Superior temporal gyrus (tissue), 1 donor: ENCODE measurements around the gene TTN.
"Not testable (repeated sequence)": the region's sequence is repeated elsewhere in the genome, so short reads cannot be mapped to it uniquely, and the experiment has no call there.

Experiments
- DNase-seq: peaks from one replicate; pipeline ENCODE4 v3.0.0-alpha.2; 2016; ENCODE audit errors: extremely low spot score

TTN gene

GRCh38 chr2:178658480-178658879 is 148.7 kb downstream of the TTN start:
- DNase-seq: not testable (repeated sequence)

- no peak for DNase-seq
Measured at GRCh38 chr2:178650554-178650953, 156.7 kb downstream of the TTN start.

GRCh38 chr2:178644919-178645318 is 162.3 kb downstream of the TTN start:
- no peak for DNase-seq

GRCh38 chr2:178641498-178641897 is 165.7 kb downstream of the TTN start:
- DNase-seq: no peak

- DNase-seq: no peak
Measured at GRCh38 chr2:178635897-178636296, 171.3 kb downstream of the TTN start.

GRCh38 chr2:178632729-178633128 is 174.5 kb downstream of the TTN start:
- DNase-seq: no peak

GRCh38 chr2:178630581-178630980 is 176.6 kb downstream of the TTN start:
- no peak for DNase-seq

- no peak for DNase-seq
Measured at GRCh38 chr2:178629463-178629862, 177.8 kb downstream of the TTN start.

- DNase-seq: no peak
Measured at GRCh38 chr2:178628605-178629004, 178.6 kb downstream of the TTN start.

- no peak for DNase-seq
Measured at GRCh38 chr2:178627401-178627800, 179.8 kb downstream of the TTN start.

GRCh38 chr2:178615969-178616368 is 191.3 kb downstream of the TTN start:
- DNase-seq: no peak

GRCh38 chr2:178602901-178603300 is 204.3 kb downstream of the TTN start:
- DNase-seq: no peak

GRCh38 chr2:178592655-178593054 is 214.6 kb downstream of the TTN start:
- no peak for DNase-seq

GRCh38 chr2:178589335-178589734 is 217.9 kb downstream of the TTN start:
- DNase-seq: no peak

- no peak for DNase-seq
Measured at GRCh38 chr2:178584666-178585065, 222.6 kb downstream of the TTN start.

GRCh38 chr2:178579006-178579405 is 228.2 kb downstream of the TTN start:
- DNase-seq: no peak

- DNase-seq: no peak
Measured at GRCh38 chr2:178574789-178575188, 232.4 kb downstream of the TTN start.

GRCh38 chr2:178568227-178568626 is 239.0 kb downstream of the TTN start:
- no peak for DNase-seq

- DNase-seq: peak; percentile 34
Measured at GRCh38 chr2:178553047-178553446, 254.2 kb downstream of the TTN start.

GRCh38 chr2:178550352-178550751 is 256.9 kb downstream of the TTN start:
- DNase-seq: no peak

- DNase-seq: no peak
Measured at GRCh38 chr2:178542569-178542968, 264.7 kb downstream of the TTN start.

GRCh38 chr2:178542161-178542560 is 265.1 kb downstream of the TTN start:
- no peak for DNase-seq

- no peak for DNase-seq
Measured at GRCh38 chr2:178536037-178536436, 271.2 kb downstream of the TTN start.

GRCh38 chr2:178531168-178531567 is 276.1 kb downstream of the TTN start:
- DNase-seq: no peak
